ENCODE results near the gene TRAPPC11. TPM values are rescaled to one million over a fixed set of nuclear protein-coding genes. Genes with fewer than 3 reads are reported as not detected.

The TRAPPC11 gene
- total and polyA plus RNA-seq, 2 of the 4 experiments (the other 2 are of a cell fraction): 25.3 to 56.8 TPM

DNA sequence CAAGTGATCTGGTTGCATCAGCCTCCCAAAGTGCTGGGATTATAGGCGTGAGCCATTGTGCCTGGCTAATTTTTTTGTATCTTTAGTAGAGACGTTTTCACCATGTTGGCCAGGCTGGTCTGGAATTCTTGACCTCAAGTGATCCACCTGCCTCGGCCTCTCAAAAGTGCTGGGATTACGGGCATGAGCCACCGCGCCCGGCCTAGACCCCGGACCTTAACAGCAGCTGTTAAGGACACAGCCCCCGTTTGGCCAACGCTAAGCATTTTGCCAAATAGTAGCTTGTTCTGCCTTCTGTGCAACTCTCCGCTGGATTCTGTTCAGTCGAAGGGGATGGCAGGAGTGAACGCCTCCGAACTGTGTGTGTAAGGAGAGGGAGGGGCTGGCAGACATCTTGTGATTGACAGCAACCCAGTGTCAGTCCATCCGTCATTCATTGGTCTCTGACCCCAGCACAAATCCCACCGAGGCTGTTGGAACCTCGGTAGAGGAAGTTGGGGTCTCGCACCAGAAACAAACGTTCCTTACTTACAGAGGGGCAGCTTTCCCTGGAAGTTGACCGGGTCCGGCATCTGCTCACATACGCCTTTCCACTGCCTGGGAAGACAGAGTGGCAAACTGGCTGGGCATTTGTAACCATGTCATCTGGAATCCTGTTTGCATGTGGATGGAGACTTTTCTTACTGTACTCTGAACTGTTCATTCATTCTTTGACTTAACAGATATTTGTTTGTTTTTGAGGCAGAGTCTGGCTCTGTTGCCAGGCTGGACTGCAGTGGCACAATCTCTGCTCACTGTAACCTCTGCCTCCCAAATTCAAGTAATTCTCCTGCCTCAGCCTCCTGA, 69.4 kb downstream of the TRAPPC11 start:
- H3K9me3 ChIP-seq (ENCODE audit: control insufficient read depth, insufficient read depth, low read length): no peaks in the 10 kb centered on the region; the same call in 1 of the 2 replicates
- no peak overlapping the region for H3K9ac ChIP-seq (ENCODE audit: low read depth, low read length)
- H3K4me2 ChIP-seq (ENCODE audit: low read depth, low read length): no peak overlapping the region
- no peak overlapping the region for H4K5ac ChIP-seq (ENCODE audit: low read depth, low read length)
- no peaks in the 10 kb centered on the region for H4K20me1 ChIP-seq (ENCODE audit: insufficient read depth, low read length)
- no peak overlapping the region for H2BK20ac ChIP-seq (ENCODE audit: low read depth, low read length)
- no peak for ATAC-seq (ENCODE audit: low read depth)
- H3K23ac ChIP-seq (ENCODE audit: low read depth, low read length): no peak overlapping the region
- H2AK5ac ChIP-seq (ENCODE audit: low read depth, low read length): no peak overlapping the region
- POLR2A ChIA-PET (ENCODE audit: unreplicated experiment): no interaction called here
- H3K27me3 ChIP-seq (ENCODE audit: control insufficient read depth, insufficient read depth, low read length): peaks cover 11% of the 10 kb centered on the region; the same call in 1 of the 2 replicates
- no TSS peak for BruUV-seq (replicated peaks)
- dilution Hi-C loops (cut with HindIII; ENCODE audit: low sequenced_read_pairs, unreplicated experiment): no loop called here
- WGBS, 2 experiments (ENCODE audit: extremely low coverage in 2 of 2, insufficient read length in 1 of 2): 81% methylated on average over 8 of the region's 22 CpGs; no CpG with 5 or more reads in 1 of the 2 experiments
- H2AFZ ChIP-seq (replicated peaks; ENCODE audit: low read length, poor library complexity): no peak overlapping the region
- no peak overlapping the region for H4K8ac ChIP-seq (ENCODE audit: low read depth in 2 of 2, low read length in 2 of 2)
- no peak overlapping the region for H2BK120ac ChIP-seq (ENCODE audit: low read depth, low read length)
- no peak overlapping the region for H3K4ac ChIP-seq (ENCODE audit: low read depth, low read length)
- no peak overlapping the region for H3K4me3 ChIP-seq (ENCODE audit: insufficient read depth, low read depth, low read length)
- H3K9me1 ChIP-seq (ENCODE audit: insufficient read depth, low read length): no peaks in the 10 kb centered on the region
- no peak overlapping the region for H2AK9ac ChIP-seq (replicated peaks; ENCODE audit: low read depth, low read length, poor library complexity)
- no peak overlapping the region for H2BK5ac ChIP-seq (ENCODE audit: low read depth, low read length, poor library complexity, severe bottlenecking)
- no peaks in the 10 kb centered on the region for H3K79me1 ChIP-seq (ENCODE audit: low read depth in 1 of 2, low read length in 2 of 2)
- no peak overlapping the region for H3K56ac ChIP-seq (ENCODE audit: extremely low read depth, insufficient read depth, low read length)
- in situ Hi-C loops (cut with MboI; ENCODE audit: low sequenced_read_pairs): no loop called here
- H3K27ac ChIP-seq (ENCODE audit: insufficient read depth, low read length): no peak overlapping the region
- no peak overlapping the region for H3K18ac ChIP-seq (ENCODE audit: low read depth, low read length)
- H3K4me1 ChIP-seq (ENCODE audit: control insufficient read depth, insufficient read depth, low read length): no peaks in the 10 kb centered on the region
- no peak overlapping the region for H3K14ac ChIP-seq (replicated peaks; ENCODE audit: low read depth, low read length)
- no peak for DNase-seq
- no peak overlapping the region for H2BK15ac ChIP-seq (ENCODE audit: low read depth, low read length)
- intact Hi-C loops (cut with micrococcal nuclease): no loop called here
- CTCF ChIA-PET: interaction anchor here (0.6 kb wide), 1 partner anchor 12 kb away, joined by 3 read pairs; no protein-coding TSS in a partner anchor
- no peak overlapping the region for H4K91ac ChIP-seq (ENCODE audit: insufficient read depth, low read depth, low read length)
- H3K36me3 ChIP-seq (ENCODE audit: control insufficient read depth, insufficient read depth, low read length): no peaks in the 10 kb centered on the region
- TF ChIP-seq, protein P1, sequence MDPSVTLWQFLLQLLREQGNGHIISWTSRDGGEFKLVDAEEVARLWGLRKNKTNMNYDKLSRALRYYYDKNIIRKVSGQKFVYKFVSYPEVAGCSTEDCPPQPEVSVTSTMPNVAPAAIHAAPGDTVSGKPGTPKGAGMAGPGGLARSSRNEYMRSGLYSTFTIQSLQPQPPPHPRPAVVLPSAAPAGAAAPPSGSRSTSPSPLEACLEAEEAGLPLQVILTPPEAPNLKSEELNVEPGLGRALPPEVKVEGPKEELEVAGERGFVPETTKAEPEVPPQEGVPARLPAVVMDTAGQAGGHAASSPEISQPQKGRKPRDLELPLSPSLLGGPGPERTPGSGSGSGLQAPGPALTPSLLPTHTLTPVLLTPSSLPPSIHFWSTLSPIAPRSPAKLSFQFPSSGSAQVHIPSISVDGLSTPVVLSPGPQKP (IDR thresholded peaks at IDR 0.05; ENCODE audit: borderline replicate concordance, low read depth, low read length): no peak
- TF ChIP-seq, protein P2, sequence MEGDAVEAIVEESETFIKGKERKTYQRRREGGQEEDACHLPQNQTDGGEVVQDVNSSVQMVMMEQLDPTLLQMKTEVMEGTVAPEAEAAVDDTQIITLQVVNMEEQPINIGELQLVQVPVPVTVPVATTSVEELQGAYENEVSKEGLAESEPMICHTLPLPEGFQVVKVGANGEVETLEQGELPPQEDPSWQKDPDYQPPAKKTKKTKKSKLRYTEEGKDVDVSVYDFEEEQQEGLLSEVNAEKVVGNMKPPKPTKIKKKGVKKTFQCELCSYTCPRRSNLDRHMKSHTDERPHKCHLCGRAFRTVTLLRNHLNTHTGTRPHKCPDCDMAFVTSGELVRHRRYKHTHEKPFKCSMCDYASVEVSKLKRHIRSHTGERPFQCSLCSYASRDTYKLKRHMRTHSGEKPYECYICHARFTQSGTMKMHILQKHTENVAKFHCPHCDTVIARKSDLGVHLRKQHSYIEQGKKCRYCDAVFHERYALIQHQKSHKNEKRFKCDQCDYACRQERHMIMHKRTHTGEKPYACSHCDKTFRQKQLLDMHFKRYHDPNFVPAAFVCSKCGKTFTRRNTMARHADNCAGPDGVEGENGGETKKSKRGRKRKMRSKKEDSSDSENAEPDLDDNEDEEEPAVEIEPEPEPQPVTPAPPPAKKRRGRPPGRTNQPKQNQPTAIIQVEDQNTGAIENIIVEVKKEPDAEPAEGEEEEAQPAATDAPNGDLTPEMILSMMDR (conservative IDR thresholded peaks at IDR 0.05; ENCODE audit: low read depth, low read length): no peak
- TF ChIP-seq RAD21 (IDR thresholded peaks at IDR 0.05; ENCODE audit: low read length): no peak
- no peak for TF ChIP-seq POLR2A (IDR thresholded peaks at IDR 0.05; ENCODE audit: low read depth, low read length)
- no peak for TF ChIP-seq BHLHE40 (IDR thresholded peaks at IDR 0.05; ENCODE audit: low read depth, low read length)
- TF ChIP-seq FOS (IDR thresholded peaks at IDR 0.05; ENCODE audit: low read depth, low read length): no peak
- TF ChIP-seq MAZ (IDR thresholded peaks at IDR 0.05; ENCODE audit: borderline replicate concordance, low read depth, low read length): no peak
- TF ChIP-seq MXI1 (IDR thresholded peaks at IDR 0.05; ENCODE audit: borderline replicate concordance, low read depth, low read length): no peak
- TF ChIP-seq RFX5 (IDR thresholded peaks at IDR 0.05; ENCODE audit: low read depth, low read length): no peak
- no peak for TF ChIP-seq NFE2L2 (IDR thresholded peaks at IDR 0.05; ENCODE audit: low read depth, low read length)
- no peak for TF ChIP-seq MAFK (IDR thresholded peaks at IDR 0.05; ENCODE audit: low read depth, low read length)
- no peak for TF ChIP-seq SMC3 (IDR thresholded peaks at IDR 0.05; ENCODE audit: low read depth, low read length)
- TF ChIP-seq, protein P3, sequence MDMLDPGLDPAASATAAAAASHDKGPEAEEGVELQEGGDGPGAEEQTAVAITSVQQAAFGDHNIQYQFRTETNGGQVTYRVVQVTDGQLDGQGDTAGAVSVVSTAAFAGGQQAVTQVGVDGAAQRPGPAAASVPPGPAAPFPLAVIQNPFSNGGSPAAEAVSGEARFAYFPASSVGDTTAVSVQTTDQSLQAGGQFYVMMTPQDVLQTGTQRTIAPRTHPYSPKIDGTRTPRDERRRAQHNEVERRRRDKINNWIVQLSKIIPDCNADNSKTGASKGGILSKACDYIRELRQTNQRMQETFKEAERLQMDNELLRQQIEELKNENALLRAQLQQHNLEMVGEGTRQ (IDR thresholded peaks at IDR 0.05; ENCODE audit: low read depth, low read length): no peak
- TF ChIP-seq RCOR1 (IDR thresholded peaks at IDR 0.05; ENCODE audit: insufficient replicate concordance, low read length): no peak
- no peak for TF ChIP-seq CEBPB (IDR thresholded peaks at IDR 0.05; ENCODE audit: low read depth, low read length)
